OCI-M1 (cell line): ENCODE results near the gene TMEM239.
A peak's percentile ranks its signal among the peaks of the same experiment; 100 is the strongest.
"Not testable (repeated sequence)": the region's sequence is repeated elsewhere in the genome, so short reads cannot be mapped to it uniquely, and the experiment has no call there.

Experiments used
- DNase-seq: peaks from one replicate; lab custom pipeline; 2025; lab: John Stamatoyannopoulos, UW

Gene TMEM239

DNA sequence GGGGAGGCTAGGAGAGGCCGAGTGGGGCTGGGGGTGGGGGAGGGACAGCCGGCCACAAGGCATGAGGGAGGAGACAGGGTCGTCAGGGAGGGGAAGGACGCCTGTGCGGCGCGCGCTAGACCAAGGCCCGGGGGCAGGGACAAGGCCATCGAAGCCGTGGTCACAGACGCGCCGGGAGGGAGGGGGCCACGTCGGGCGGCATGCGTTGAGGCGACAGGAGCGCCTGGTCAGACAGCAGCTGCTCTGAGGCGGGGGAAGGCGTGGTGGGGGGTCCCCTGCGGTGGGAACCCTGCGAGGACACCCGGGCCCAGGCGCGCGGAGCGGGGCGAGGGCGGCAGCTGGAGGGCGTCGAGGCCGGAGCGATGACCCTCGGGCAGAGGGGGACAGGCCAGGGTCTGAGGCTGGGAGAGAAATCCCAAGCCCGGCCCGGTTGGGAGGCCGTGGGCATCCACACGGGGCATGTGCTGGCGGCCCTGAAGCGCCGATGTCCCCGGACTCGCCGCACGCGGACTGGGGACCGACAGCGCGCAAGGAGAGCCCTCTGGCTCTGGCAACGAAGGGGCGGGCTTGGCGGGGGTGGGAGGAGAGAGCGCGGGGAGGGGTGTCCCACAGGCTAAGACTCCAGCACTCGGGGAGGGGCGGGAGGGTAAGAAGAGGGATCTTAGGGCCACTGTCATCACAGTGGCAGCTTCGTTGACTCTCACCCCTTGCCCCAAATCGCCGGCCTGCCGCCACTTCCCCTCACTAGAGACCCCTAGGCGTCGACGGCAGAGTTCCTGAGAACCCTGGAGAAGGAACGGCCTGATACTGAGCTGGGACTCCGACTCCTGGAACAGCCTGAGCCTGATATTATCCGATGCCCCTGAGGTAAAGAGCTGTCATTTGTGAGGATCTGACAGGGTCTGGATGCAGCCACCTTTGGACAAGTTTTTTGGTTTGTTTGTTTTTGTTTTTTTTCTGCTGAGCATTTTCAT, 5.0 kb downstream of the TMEM239 start:
- no peak for DNase-seq

DNA sequence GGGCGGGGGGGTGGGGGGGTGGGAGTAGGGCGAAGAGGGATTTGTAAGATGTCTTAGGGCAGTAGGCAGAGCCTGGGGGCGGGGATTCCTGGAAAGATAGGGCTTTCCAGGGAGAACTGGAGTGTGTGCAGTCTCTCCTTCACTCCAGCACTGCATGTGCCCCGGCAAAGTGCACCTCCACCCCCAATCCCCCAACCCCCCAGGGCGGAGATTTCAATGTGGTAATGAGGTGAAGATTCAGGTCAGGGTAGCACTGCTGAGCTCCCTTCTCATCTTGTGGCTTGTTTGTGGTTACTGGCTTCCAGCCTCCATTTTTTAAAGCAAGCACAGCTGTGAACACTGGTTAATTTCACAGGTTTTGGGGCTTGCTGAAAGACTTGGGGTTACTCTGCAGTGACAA, 5.9 kb downstream of the TMEM239 start:
- DNase-seq, result peak; percentile 80

DNA sequence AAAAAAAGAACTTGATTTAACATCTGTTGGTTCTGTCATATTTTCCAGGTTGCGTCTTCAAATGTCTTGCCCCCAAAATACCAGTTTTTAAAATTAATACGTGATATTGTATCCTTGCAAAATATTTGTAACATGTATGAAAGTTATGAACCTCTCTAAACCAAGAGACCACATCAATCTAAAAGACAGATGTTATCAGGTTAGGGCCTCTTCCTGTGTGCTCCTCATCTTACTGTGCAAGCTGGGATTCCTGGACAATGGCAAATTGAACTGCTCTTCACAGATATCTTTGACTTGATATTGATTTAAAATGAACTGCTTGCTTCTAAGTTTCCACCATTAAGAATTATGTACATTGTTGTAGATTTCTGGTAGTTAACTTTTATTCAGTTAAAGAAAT, 9.6 kb downstream of the TMEM239 start:
- no peak for DNase-seq

DNA sequence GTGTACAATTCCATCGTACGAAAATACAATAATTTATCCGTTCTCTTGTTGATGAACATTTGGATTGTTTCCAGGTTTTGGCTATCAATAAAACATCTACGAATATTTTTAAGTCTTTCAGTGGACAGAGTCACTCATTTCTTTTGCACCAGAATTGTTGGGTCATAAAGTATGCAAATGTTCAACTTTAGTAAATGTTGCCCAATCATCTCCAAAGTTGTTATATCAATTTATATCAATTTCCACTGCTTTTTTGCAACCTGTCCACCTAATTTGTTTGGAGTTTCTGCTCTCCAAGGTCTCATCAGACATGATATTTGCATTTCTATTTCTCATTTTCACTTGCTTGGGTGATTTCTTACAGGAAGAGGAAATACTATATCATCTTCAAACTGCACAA, 10.5 kb downstream of the TMEM239 start:
- no peak for DNase-seq

DNA sequence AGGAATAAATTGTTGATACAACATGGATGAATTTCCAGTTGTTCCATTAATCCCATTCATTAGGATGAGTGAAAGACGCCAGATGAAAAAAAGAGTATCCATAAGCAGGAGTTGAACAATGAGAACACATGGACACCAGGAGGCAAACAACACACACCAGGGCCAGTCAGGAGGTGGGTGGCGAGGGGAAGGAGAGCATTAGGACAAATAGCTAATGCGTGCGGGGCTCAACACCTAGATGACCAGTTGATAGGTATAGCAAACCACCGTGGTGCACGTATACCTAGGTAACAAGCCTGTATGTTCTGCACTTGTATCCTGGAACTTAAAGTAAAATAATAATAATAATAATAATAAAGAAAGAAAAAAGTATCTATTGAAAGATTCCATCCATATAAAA, 13.2 kb downstream of the TMEM239 start:
- DNase-seq, result no peak

DNA sequence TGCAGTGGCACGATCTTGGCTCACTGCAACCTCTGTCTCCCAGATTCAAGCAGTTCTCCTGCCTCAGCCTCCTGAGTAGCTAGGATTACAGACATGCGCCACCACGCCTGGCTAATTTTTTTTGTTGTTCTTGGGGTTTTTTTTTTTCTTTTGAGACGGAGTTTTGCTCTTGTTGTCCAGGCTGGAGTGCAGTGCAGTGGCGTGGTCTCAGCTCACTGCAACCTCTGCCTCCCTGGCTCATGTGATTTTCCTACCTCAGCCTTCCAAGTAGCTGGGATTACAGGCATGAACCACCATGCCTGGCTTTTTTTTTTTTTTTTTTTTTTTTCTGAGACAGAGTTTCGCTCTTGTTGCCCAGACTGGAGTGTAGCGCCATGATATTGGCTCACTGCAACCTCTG, 15.0 kb downstream of the TMEM239 start:
- DNase-seq, result not testable (repeated sequence)

DNA sequence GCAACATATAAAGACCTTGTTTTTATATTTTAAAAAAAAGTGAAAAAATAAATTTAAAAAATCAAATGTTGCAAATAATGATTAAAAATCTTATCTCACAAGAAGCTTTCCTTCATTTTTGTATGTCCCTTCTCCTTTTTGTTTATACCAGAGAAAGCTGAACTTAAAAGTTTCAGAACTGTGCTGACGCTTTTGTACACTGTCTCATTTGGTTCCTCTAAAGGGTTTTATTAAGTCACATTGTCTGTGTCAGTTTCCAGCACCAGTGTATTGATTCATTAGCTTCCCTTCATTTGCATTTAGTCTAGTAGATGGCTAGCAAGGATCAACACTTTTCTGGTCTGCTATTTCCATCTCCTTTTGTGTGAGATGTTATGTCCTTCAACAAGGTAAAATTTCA, 17.6 kb downstream of the TMEM239 start:
- no peak for DNase-seq

DNA sequence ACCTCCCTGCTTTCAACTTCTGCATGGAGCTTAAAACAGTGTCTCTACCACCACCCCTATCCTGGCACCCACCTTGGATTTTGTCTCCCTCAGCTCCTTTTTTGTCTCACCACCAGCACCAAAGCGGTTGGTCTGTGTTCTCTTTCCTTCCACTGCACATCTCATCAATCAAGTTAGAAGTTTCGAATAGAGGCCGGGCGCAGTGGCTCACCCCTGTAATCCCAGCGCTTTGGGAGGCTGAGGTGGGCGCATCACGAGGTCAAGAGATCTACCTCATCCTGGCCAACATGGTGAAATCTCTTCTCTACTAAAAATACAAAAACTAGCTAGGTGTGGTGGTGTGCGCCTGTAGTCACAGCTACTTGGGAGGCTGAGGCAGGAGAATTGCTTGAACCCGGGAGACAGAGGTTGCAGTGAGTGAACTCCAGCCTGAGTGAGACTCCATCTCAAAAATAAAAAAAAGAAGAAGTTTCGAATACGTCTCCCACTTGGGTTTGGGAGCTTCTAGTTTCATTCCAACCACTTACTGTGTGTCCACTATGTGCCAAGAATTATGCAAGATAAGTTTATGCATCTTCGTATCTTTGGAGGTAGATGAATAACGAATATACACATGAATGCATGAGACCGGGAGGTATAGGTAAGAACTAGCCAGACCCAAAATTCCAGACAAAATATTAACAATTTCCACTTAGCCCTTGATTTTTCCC, 18.4 kb downstream of the TMEM239 start:
- DNase-seq, result no peak

DNA sequence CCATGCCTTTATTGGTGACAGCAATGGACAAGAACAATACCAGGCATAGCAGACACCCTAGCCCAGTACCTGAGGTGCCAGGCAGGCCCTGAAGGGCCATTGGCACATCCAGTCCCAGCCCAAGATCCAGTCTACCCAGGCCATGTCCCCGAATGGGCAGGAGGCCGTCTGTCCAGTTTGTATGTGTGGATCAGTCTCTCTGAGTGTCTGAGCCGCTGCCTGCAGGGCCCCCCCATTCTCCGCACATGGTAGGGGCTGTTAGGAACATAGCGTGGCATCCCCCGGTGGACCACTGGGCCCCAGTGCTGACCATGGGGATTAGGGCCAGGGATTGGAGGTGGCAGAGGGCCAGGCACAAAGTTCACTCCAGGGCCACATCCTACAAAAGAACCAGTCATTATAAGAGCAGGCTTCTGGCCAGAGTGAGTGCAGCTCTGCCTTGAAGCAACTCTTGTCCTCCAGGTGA, 19.2 kb downstream of the TMEM239 start:
- DNase-seq, result no peak

DNA sequence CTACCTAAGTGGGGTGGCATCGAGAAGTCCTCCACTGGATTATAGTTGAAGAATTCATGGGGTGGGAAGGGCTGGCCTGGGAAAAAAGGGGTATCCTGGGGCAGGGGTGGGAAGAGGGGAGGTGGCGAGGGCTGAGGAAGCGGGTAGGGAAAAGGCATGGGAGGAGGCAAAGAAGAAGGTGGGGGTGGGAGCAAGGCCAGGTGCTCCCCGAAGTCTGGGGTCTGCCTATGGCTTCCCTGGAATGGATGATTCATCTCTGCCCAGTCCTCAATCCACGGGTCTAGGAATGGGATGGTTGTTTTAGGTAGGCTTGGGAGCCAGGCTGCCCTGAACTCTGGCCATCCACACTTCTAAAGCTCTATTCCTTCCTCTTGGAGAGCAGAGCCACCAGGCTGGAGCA, 19.9 kb downstream of the TMEM239 start:
- no peak for DNase-seq

DNA sequence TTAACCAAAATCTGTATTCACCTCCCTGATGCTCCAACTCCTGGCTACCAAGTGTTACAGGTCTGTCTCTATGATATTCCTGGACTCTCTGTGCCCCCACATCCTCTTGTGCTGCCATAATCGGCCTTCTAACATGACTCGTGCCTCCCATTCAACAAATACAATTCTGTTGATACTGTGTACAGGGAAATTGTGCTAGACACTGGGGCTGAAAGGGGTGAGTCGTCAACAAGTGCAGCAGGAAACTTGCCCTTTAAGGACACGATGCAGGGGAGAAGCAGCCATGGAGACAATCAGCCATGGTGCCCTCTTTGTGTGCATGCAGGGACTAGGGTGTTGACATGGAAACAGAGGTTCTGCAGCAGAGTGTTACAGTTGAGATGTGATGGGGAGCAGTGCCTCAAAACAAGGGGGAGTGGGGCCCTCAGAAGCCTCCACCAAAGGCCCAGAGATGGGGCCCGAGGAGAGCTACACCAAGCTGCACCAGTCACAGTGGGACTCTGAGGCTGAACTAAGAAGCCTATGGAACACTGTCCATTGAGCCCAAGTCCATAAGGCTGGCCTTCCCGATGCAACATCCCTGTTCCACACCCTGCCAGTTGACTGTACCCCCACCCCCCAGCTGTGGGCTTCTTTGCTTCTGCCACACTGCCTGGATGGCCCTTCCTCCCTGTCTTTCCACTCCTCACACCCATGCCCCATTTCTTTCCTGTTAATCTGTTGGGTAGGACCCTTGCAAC, 21.2 kb downstream of the TMEM239 start:
- no peak for DNase-seq

DNA sequence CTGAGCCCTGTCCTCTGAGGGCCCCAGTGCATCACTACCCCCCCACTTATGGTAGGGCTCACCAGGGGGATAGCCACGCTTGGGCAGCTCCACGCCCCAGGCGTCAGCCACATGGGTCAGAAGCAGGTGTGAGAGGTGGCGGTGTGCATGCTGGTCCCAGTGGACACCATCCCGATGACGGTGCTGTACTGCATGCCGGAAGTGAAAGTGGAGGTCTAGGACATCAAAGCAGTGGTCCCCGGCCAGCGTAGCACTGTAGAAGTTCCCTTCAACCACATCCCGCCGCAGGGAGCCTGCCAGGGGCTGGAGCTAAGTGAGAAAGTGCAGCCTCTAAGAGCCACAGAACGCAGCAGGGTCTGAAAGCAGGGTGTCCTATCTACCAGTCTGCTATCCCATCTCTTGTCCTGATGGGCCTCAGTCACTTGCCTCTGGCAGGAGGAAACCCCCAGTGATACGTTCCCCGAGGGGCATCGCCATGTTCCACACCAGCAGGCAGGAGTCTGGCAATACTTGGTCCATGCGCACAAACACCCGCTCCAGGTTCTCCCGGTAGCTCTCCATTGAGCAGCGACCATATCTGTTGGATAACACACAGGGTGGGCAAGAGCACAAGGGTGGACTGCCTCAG, 22.1 kb downstream of the TMEM239 start:
- no peak for DNase-seq

DNA sequence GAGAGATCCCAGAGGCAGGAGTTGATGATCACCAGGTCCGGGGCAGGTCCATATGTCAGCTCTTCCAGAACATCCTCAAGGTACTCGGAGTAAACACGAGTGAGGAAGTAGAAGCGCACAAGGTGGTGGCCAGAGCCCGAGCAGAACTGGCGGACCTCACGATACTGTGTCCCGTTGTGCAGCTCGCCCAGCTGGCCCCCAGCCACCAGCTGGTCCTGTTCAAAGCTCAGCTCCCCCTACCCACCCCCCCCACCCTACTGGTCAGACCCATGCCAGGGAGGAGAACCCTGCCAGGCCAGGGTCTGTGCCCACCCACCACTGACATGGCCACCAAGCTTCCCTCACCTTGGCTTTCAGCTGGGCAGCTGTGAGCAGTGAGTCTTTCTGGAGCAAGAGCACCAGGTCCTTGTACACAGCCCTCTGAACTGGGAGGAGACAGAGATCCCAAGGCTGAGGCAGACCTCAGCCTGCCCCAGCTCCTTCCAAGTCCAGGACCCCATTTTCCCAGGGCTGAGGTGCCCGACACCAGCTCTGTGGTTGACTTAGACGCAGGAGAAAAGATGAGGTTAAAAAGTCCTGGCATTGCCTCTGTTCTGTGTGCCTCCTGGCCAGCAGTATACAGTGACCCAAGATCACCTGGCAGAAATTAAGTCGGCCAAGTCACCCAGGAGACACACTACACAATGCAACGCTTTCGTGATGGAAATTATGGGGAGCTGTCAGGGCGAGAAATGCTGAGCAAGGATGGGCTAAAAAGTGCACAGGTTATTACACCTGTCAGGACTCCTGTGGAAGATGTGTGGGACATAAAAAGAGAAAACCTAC, 22.9 kb downstream of the TMEM239 start:
- DNase-seq, result no peak

DNA sequence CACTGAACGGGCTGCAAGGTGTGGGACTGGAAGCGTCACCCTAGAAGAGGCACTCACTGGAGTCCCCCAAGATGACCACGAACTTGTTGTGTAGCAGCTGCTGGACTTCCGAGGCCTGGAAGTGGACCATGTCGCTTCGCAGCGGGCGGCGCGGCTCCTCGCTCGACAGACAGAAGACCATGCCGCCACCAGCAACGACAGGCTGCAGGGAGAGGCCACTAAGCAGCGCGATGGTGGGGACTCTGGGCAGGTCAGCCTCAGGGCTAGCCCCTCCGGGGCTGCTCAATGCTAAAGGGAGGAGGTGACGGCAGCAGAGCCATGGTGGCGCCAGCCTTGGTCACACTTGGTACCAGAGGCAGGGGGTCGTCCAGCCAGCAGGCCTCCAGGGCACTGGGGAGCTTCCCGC, 23.6 kb downstream of the TMEM239 start:
- no peak for DNase-seq

DNA sequence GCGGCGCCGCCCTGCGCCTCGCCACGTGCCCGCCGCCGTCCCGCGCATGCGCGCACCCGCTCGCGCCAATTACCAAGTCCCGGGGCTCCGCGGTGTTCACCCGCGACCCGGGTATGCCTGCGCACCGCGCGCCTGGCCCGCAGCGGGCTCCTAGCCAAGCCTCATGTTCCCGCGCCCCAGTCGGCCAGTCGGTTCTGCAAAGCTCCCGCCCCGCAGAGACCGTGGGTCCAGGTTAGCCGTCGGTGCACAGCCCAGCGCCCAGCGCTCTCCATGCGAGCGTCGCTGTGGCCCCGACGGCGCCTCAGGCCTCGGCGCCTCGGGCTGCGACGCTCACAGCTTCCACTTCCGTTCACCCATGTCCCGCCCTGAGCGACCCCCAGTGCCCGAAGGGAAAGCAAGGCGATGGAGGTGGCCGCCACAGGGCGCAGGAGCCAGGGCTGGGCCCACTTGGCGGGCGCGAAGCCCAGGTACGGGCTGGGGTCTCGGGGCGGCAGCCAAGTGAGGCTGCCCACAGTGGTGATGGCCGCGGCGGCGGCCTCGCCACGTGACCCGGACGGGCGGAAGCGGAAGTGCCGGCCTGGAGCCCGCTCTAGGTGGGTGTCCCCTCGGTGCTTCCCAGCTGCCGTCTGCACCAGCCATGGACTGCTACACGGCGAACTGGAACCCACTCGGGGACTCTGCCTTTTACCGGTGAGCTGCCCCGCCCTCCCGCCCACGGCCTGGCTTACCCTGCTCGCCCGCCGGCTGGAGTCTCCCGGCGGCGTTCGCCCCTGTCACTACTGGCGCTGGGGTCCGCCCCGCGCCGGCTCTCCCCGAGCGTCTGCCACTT, 24.2 kb downstream of the TMEM239 start, which contains the start of the genes PCED1A and VPS16:
Gene PCED1A, minus strand, starts transcription at position 518 of the 829 bp plus-strand sequence. CDS start 743 bp downstream, outside the sequence.
Gene VPS16, plus strand, starts transcription at position 608 of the 829 bp plus-strand sequence. Its CDS starts 30 bp downstream, at position 638.
- peak; percentile 94 for DNase-seq

DNA sequence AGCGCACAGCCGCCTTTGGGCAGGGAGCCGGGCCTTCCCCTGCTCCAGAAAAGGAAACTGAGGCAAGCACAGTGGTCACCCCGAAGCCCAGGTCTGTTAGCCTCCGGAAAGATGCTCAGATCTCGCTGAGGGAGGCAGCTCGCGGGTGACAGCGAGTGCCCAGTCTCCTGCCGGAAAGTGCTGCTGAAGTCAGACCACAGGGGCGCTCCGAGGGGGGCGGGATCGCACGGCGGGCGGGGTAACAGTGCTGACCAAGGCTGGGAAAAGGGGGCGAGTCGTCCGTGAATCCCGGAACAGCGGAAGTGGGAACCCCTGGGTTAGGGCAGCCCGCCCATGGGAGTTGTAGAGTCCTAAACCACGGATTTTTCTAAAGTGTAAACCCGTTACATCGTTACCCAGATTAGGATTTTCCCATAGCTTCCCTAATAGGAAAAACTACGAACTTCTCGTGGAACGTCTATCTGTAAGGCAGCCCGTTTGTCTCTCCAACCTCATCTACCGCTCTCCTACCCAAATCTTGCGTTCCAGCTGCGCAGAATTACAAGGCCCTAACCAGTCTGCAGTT, 24.9 kb downstream of the TMEM239 start:
- DNase-seq, result peak; percentile 72

DNA sequence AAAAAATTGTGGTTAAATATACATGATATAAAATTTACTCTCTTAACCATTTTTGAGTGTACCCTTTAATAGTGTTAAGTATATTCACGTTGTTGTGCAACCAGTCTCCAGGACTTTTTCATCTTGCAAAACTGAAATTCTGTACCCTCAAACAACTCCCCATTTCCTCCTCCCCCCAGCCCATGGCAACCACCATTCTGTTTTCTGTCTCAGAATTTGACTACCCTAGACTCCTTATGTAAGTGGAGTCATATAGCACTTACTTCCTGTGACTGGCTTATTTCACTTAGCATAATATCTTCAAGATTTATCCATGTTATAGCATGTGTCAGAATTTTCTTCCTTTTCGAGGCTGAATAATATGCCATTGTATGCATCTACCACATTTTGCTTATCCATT, 29.4 kb downstream of the TMEM239 start:
- DNase-seq, result no peak

DNA sequence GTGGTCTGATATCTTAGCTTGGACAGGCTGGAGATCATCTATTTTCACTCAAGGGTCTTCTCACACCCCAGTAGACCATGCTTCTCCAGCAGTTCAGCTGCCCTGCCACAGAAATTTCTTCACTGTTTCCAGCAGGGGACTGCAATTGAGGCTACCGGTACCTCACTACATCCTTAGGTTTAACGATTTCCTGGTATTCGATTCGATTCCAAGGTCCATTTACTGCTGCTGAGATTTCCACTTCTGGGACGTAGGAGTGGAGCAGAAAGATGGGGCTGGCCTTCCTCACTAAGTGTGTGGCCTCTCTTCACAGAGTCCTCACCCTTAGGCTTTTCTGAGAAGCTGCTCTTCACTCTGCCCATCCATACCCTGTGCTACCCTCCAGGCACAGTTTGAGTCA, 30.5 kb downstream of the TMEM239 start:
- no peak for DNase-seq

DNA sequence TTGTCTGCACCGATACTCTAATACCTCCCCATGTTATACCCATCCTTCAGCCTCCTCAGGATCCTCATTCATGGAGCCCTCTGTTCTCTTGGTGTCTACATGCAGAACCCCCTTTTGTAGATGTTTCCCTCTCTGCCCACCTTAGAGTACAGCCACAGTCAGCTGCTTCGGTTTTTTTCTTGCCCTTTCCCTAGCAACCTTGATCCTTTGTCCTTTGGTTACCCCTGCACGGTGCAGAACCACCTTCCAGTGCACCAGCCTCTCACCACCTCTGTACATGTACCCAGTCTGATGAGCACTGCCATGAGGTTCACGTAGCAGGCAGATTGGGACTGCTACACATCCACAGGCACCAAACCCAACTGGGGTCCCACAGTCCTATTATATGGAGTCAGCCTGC, 31.6 kb downstream of the TMEM239 start:
- no peak for DNase-seq

DNA sequence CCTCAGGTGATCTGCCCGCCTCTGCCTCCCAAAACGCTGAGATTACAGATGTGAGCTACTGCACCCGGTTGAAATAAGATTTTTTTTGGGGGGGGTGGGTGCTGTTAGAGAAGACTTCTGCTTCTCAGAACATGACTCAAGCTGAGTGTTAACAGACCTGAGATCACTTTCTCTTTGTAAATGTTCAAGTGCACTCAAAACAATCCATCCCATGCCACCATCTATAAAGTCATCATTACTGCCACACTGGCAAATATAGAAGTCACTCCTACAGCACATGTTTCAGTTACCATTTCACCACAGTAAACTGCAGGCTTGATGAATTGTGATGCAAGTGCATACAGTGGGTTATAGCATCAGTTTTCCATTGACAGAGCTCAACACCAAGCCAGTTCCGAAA, 33.4 kb downstream of the TMEM239 start:
- DNase-seq, result no peak
